Stimulated activated CD8-positive, alpha-beta memory T cell treated with anti-CD3 and anti-CD28 coated beads, Interleukin-15, amount 100 ng/mL, for 1 hour (primary cell): ENCODE data around the gene CDH23.
A peak's percentile ranks its signal among the peaks of the same experiment; 100 is the strongest.

Experiments
- DNase-seq: peaks from one replicate; pipeline ENCODE4 v3.0.0-alpha.2; 2020; ENCODE audit warnings: low read depth

Gene CDH23

DNA sequence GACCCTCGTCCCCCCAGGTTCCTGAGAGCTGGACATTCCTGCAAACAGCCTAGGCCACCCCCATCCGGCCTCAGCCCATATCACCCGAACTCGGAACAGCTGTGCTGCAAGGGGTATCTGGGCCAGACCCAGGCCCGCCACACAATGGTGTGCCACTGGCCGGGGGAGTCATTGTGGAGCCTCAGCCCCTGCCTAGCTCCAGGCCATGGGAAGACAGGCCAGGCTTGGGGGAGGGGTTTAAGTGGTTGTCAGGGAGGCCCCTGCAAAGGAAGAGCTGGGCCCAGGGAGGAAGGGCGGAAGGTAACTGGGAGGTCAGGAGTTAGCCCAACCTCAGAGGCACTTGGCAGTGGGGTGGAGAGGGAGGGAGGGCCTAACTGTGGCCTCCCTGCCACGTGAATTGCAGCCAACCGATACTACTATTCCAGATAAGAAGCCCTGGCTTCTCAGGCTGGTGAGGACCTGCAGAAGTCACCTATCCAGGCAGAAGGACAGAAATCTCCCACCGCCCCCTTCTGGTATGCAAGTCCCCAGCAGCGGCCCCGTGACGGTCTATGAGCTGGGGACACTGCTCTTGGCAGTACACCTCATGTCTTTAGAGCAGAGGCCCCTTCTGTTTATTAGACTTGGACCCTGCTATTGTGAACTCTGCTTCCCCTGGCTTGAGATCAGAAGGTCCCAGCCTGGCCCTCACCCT is 349.8 kb downstream of the CDH23 start:
- no peak for DNase-seq

DNA sequence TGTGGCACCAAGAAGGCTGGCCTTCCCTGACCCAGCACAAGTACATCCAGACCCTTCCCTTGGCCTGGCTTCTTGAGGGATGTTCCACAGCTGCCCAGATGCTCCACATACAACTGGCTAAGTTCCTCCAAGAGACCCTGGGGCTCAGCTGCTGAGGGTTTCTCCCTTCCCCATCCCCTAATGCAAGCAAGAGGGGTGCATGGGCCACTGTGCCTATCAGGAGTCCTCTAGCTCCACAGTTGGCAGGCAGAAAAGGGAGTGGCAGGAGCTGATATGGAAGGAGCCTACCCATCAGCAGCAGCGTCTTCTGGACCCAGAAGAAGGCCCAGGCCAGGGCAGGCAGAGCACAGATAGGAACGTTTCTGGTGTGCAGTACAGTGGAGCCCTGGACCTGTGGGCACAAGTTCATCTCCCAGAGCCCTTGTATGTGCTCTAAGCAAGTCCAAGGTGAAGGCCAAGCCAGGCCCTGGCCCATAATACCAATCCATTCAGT is 350.4 kb downstream of the CDH23 start:
- DNase-seq, result no peak

DNA sequence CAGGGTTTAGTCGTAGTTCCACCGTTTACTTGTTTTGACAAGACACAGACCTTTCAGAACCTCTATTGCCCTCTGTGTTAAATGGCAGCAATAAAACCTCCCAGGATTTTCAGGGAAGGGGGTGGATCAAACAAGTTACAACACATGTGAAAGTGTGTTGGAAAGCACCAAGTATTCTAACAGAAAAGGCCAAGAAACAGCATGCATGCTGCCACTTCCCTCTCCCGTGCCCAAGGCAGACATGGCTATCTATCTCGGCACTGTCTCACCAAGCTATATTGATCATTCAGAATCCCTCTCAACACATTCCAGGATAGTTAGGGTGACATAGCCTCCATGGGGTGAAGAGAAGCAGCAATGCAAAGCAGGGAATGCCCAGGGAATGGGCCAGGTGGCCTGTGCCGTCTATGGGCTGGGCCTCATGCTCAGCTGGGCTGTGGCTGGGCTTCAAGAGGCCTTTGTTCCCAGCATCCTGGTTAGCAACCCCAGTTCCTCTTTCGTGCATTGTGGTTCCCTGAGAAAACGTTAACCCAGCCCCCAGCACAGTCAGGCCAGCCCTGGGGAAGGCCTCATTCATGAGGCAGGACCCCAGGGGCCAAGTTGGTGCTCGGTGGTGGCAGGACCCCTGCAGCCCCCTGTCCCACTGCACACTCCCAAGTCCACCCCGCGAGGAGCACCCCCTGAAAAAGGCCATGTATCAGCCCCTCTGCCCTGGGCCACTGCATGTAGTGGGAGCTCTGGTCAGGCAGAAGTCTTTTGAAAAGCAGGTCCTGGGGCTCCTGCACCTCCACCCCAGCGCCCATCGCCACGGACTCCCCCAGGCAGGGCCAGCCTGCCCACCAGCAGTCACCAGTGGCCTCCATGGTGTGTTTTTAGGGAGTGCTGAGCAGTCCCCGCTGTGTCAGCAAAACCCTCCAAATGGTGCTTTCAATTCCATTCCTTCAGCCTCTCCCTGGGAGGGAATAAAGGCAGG is 351.1 kb downstream of the CDH23 start:
- DNase-seq, result no peak

DNA sequence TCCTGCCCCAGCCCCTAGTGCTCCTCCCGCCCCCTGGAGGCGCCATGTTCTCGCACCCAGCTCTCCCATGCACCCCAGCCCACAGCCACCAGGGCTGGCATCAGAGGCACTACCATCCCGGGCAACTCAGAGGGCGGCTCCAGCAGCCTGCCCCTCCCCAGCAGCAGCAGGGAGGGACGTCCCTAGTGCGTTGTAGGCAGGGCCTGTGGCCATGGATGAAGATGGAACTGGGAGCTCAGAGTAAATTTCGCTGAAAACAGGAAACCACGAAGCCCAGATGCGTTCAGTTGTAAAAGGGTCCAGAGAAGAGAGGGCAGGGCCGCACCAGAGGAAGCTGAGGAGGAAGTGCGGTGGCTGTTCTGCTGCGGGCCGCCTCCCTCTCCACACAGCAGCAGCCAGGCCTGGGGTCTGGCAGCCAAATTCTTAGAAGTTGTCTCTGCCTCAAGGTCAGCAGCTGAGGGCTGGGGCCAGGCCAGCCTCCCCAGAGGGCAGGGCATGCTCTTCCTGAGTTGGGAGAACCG is 352.0 kb downstream of the CDH23 start:
- peak; percentile 49 for DNase-seq

DNA sequence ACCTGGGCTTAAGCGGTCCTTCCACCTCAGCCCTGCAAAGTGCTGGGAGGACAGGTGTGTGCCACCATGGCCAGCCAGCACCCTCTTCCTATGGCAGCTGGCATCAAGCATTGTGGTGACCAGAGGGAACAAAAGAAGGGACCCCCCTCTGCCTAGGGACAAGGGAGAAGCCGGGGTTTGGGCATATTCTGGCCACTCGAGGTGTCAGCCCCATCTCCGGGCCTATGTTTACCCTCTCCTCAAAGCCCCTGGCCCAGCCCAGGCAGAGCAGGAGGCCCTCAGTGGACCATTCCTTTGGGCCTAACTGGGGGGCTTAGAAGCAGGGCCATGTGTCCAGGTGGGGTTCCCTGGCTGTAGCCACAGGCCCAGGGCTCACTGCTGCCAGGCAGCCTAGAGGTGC is 352.7 kb downstream of the CDH23 start:
- no peak for DNase-seq

DNA sequence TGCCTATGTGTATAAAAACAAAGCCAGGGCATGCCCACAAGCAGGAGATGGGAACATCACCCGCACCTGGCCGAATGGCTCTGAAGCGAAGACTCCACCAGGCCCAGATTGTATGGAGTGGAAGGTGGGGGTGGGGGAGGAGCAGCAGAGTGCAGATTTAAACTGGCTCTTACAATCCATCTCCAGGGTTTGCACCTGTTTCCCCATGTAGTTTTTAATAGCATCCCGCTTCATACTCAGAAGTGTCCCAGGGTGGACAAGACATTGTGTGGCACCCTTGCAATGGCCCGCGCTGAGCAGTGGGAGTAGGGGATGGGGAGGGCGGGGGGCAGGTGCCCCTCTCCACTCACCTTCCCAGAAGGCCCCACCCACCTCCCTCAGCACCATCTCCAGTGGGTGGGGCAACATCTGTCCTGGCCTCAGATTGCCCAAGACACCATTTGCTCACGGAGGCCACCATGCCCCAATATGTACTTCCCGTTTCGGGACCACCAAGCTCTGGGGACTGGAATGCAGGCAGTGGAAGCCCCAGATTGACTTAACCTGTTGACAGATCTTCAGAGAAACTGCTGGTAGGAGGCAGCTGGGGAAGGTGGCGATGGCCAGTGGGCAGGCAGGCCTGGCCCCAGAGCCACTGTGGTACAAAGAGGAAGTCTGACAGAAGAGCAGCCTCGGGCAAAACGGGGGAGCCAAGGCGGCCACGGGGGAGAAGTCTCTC is 353.6 kb downstream of the CDH23 start:
- DNase-seq, result no peak

DNA sequence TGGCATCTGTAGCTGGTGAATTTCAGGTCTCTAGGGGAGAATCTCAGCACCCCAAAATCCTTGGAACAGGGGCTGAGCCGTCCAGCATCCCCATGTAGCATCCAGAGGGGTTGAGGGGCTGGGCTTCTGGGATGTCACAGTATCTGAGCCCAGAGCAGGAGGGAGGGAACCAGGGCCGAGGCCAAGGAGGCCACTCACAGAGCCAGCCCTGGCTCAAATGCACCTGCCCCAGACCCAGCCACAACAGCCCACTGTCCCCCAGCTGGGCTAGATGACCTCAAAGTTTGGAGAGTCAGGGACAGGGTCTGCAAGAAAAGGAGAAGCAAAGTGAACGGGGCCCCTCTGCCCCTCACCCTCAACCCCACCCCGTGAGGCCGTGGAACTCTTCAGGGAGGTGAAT is 354.3 kb downstream of the CDH23 start:
- DNase-seq, result no peak

DNA sequence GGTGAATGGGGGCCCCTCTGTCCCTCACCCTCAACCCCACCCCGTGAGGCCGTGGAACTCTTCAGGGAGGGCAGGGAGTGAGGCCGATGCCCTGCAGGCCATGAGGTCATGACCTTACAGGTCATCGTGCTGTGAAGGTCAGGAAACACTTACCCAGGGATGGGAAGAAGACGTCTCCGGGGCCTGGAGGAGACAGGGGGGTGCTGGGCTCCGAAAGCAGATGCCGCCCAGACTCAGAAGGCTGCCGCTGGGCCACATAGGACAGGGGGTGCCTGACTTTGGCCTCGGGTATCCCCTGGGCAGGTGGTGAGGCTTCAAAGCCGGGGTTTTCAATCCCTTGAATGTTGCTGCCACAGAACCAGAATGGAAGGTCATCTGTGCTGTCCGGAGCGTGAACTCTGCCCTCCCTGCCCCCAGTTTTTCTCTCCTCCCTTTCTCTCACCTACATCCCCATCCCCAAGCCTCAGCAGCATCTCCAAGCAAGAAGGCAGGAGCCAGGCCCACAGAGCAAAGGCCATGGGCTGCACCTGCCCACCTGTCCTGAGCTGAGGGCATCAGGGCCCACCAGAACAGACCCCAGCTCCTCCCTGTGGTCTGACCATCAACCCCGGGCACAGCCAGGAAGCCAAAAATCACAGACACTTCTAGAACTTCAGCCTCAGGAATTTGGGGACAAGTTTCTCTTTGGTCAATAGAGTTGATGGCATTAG is 354.9 kb downstream of the CDH23 start:
- no peak for DNase-seq

DNA sequence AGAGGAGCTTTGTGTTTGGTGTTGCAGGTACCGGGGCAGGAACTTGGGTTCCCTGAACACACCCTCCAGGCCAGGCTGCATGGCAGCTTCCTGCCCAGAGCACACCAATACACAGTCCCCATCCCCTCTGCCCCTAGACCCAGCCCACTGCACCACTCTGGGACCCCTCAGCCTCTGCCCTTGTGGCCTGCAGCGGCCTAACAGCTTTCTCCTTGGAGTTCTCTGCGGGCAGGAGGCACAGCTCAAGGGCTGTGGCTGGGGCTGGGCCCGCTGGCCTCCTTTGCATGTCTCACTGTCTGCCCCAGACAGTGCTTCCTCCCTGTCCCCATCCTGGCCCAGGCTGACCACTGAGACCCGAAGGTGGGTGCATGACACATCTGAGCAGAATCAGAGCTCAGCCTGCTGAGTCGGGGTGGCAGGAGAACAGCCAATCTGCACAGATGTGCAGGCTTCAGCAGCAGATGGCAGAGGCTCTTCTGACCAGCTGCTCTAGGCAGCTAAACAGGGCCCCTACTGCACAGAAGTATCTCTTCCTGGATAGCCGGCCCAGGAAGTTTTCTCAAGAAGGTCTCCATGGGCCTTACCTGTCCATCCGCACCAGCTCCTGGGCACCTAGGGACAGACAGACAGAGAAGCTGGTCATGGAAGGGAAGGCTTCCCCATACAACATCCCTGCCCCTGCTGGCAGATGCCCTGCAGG is 355.8 kb downstream of the CDH23 start:
- DNase-seq, result no peak

DNA sequence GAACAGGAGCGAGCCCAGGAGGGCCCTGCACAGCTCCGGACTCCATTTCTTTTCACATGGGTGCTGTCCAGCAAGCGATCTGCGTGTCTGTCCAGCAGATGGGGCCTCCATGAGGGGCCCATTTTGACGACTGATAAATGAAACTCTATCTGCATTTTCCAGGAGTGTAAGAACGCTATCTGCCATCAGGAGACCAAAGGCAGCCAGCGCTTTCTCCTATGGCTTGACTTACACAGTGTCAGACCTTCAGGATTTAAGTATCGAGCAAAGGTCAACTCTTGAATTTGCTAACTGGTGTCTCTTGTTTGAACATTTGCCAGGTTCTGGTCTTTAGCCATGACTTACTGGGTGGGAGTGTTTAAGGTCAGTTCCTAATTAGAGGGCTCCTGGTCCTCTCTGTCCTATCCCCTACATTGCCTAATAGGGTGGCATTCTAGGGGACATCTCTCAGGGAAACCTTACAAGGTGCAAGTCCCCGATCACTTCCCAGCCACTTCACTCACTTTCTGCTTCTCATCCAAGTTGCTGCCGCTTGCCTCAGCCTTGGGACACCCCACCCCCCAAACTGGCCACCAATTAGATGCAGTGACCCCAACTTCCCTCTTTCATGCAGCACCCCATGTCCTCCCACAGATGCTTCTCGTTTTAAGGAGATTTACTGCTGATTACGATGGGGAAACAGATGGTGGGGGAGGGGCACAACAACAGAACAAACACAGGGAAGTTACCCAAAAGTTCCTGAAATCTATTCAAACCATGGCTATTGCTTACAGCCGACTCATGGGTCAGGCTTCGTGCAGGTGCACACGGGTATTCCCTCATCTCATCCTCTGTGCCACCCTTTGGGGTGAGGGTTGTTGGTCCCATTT is 356.6 kb downstream of the CDH23 start:
- DNase-seq, result no peak

DNA sequence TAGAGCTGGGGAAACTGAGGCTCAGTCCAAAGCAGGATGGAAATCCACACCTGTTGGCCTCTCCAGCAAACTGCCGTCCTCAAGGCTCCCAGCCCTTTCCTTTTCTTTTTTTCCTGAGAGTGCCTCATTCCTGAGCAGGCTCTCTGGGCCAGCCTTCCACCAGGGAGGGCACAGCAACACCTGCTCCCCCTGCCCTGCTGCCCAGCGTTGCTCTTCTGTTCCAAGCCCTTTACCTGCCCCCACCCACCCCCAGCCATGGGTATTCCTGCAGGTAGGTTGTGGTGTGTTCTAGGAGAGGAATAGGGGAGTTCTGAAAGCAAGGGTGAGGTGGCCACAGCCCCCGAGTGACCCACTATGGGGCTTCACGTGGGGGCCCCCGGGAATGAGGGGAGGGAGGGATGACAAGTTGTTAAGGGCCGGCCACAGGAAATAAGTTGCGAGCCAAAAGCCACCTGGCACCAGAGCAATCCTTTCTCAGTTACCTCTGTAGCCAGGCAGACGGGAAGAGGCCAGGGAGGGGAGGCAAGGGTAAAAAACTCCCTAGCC is 357.3 kb downstream of the CDH23 start:
- no peak for DNase-seq

DNA sequence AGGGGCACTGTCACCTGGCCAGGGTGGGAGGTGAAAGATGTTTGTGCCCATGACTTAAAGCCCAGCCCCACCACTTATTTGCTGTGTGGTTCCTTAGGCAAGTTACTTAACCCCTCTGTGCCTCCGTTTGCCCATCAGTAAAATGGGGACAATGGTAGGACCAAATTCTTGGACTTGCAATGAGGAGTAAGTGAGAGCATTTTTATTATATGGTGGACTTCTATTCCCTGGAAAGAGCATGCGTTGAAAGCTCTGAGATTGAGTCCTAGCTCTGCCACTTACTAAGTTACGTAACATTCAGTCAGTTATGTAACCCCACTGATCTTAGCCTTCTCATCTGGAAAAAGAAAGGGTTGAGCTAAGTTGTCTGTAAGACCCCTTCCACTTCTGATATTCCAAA is 357.8 kb downstream of the CDH23 start:
- DNase-seq, result no peak

DNA sequence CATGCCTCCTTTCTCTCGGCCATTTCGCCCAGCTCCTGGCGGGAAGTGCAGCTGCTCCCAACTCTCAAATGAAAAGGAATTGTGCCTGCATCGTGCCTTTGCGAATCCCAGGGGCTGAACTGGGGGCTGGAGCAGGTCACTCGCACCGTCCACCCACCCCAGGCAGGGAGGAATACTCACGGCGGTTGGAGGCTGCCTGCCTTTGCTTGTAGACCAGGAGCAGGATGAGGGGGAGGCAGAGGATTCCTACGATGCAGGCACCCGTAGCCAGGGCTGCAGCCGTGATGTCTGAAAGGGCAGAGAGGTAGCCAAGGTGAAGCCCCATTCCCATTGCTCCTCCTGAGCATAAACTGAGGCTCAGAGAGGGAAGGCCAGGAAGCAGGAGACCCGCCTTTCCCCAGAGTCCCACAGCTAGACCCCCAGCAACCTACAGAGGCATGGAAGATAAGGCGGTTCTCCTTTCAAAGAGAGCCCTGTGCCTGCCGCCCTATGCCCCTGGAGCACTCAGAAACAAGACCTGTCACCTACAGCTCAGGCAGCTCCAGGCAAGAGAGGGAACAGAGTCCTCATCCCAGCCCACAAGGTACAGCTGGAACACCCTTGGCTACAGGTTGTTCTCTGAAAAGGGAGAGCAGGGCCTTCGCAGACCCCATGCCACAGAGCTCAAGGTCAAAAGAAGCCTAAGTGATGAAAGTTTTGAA is 358.6 kb downstream of the CDH23 start:
- no peak for DNase-seq

DNA sequence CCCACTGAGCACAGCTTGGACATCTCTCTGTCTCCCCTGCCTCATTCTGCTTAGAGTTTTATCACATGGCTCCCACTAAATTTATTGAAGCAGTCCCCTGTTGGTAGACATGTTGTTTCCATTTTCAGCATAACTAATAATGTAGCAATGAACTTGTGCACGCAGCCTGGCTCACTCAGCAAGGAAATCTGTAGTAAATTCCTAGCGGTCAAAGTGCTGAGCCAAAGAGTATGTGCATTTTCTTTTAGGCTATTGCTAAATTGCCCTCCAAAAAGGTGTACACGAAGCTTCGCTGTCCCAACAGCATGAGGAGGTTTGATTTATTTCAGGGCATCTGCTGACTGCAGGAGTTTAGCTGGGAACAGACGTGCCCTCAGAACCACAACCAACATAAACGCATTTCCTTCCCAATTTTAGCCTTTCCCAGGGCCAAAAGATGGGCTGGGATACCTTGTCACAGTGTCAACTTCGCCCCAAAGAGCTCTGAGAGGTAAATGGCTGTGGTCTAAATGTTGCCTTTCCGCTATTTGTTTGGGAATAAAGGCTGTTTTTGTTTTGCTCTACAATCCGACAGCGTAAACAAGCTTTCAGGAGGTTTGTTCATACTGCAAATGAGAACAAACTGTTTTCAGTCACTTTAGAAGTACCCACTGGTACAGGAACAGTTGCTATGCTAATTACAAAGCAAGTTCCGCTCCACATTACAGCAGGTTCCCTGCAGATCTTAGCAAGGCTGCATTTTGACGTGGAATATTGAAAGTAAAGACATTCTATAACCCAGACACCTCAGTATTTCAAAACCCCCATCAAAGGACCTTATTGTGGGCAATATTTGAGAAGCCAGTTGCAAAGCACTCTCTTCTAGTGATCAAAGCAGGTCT is 359.8 kb downstream of the CDH23 start:
- no peak for DNase-seq

DNA sequence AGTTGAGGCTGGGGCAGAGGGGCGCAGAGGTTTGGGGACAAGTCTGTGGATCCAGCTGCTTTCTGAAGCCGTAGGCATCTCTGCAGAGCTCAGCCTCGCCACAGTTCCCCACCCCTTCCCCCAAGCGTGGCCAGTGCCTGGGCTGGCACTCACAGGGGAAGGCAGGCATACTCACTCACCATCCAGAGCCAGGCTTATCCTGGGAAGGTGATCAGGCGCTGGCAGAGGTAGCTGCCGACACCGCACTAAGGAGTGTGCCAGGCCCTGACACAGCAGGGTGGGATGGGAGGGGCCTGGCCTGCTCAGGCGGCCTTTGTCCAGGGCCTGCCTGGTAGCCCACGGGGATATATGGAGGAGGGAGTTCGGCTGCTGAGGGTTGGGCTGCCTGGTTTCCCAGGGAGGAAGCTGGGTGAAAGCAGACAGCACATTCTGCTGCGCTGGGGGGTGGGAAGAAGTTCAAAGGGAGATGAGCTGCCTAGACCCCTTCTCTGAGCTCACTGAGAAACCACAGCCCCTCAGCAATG is 360.7 kb downstream of the CDH23 start:
- DNase-seq, result no peak

DNA sequence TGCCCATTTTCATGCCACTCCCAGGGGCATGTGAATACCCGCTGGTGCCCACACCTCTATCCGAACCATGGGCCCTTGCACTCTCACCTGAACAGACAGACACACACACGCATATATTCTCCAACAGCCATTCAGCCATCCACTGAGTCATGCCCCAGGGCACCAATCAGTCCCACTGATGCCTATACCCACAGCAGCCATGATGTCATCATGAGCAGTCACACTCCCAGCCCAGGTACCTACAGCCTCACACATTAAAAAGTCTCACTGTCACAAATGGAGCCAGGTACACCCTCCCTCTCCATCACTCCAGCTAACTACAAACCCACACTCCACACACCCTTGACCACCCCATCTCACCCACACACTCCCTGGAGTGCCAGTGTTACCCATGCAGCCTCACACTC is 364.4 kb downstream of the CDH23 start:
- DNase-seq, result no peak

DNA sequence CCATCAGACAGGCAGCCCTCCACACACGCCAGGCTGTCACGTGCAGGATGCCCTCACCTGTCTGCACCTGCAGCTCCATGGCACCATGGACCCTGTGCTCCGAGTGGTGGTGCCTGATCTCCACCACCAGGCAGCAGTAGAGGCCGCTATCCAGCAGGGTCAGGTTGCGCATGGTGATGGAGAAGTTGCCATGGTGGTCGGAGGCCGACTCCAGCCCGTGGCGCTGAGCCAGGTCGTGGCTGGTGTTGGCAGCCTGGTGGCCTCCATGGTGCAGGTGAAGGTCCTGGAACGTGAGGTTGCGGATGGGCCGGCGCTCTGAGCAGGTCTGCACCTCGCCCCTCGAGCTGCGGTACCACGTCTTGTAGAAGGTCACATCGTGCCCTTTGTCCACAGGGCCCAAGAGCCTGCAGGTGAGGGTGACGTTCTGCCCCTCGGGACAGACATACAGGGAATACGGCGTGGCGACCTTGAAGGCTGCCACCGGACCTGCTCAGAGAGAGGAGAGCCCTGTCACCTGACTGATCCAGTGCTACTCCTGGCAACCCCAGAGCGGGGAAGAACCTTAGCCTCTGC is 364.9 kb downstream of the CDH23 start:
- no peak for DNase-seq
